CD4-positive, alpha-beta T cell treated with Interleukin-2 at 100 ng/mL for 4 hours (primary cell): Measurements from ENCODE around the gene SMYD3.

Source experiments
- DNase-seq: peaks from one replicate; pipeline ENCODE4 v3.0.0-alpha.2; 2020; ENCODE audit warnings: low spot score

Gene SMYD3

DNA sequence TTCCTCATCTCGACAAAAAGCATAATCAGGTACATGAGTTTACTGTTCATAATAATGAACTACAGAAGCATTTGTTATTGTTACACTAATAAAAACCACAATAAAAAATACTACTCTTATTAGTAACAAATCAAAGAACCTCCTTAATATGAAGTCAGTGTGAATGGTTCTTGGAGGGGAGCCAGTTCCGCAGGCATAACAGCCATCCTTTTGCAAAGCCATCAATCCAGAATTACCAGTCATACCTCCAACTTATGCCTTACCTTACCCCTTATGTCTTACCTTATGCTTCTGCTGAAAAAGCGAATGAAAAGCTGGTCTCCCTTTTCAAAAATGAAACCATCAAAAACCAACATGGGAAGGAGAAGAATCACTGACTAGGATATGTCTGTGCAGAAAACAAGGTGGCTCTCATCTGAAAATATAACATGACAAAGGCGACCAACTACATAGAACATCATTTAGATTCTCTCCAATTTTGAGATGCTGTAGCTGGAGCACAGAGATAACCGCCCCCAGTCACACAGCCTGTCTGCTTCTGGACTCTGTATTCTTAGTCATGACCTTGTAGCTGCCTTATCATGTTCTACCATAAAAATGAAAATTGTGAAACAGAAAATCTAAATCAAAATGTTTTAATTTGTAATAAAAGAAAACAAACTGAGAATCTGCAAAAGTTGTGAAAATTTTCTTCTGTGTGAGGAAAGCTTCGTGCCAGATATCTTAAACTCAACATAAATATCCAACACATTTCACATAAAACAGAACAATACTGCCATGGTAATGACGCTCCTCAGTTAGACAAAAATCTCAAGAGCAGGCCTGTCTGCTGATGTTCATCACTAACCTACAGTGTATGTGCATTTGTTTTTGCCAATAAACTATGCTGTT, 438.2 kb downstream of the SMYD3 start:
- DNase-seq: no peak

DNA sequence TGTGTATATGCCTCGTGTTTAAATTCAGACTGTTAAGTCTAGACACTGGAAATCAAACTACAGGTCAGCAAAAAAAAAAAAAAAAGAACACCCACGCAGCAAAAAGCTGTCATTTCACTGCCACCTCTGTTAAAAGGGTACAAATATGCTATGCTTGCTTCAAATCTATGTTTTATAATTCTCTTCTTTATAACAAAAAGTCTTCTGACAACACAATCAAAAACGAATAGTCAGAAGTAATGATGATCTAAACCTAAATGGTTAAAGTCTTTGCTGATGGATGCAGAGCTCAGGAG, 438.9 kb downstream of the SMYD3 start:
- DNase-seq: no peak

DNA sequence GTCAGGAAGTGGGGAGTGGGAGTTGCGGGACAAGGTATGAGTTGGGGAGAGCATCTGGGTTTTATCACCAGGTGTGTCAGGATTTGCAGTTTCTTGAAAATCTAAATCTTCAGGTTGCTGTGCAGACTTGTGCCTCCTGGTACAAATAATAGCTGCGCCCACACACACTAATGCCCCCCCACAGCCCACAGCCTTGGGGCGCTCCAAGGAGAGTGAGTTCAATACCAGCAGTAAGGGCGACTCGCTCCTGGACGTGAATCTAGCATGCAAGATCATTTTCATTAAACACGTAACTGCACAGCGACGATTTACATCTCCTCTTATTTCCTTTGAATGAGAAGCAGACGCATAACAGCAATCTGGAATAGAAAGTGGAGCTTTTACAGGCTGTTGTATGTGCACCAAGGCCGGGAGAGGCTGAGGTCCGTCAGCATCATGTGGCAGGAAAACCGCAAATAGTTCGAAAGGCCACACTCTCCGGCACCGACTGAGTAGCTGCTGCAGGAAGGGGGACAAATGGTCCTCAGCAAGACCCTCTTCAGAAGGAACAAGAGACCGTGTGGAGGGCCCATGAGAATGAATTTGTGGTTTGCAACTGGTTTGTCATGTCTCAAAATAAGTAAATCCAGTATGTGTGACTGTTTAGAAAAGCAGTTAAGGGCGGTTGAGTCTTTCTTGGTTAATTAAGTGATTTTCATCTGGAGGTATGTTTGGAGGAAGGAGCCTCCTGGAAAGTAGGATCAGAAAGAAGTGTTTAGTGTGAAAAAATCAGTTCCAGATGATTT, 439.5 kb downstream of the SMYD3 start:
- DNase-seq: no peak

DNA sequence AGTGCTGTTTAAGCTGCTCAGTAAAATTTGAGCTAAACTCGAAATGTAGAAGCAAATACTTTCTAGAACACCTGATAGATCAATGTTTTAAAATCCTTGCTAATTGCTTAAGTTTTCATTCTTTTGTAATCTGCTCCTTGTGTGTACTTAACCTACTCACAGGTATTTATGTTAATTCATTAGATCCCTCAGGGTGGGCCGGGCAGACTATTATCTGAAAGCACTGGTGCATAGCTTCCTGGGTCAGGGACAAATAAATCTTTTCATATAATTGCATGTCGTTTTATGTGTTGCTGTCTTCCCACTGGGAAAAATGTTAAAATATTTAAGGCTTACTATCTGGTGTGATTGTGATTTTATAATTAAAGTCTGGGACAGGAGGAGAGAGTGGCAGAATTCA, 440.5 kb downstream of the SMYD3 start:
- DNase-seq: no peak

DNA sequence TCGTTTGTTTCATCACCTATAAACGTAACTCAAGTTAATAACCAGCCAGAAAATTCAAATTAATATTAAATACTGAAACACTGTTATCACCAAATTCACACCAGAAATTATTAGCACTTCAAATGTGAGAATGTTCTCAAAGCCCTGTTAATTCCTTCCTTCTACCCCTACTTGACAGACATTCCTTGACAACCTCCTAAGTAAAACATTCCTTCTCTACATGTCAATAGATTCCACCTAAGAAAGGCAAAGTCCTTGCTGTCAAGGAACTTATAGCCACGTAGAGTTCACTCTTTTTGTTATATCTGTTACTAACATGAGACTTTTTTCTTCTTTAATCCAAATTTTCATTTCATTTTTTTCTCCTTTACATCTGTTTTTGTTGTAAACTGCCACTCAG, 441.5 kb downstream of the SMYD3 start:
- DNase-seq: no peak

DNA sequence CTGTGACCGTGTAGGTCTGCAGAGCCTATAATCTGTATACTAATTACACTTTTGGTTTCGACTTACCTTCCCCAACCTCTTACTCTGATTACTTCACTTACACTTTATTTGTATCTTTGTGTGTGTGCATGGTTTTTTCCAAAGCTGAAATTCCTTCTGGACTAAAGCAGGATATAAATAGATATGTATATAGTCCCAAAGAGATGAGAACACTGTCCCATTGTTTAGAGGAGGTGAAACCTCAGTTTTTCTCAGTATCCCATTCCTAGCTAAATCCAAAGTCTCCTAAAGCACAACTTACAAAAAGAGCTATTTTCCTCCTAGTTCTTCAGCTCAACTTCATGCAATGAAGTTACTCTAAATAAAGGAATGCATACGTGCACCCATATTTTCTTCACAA, 442.2 kb downstream of the SMYD3 start:
- no peak for DNase-seq

DNA sequence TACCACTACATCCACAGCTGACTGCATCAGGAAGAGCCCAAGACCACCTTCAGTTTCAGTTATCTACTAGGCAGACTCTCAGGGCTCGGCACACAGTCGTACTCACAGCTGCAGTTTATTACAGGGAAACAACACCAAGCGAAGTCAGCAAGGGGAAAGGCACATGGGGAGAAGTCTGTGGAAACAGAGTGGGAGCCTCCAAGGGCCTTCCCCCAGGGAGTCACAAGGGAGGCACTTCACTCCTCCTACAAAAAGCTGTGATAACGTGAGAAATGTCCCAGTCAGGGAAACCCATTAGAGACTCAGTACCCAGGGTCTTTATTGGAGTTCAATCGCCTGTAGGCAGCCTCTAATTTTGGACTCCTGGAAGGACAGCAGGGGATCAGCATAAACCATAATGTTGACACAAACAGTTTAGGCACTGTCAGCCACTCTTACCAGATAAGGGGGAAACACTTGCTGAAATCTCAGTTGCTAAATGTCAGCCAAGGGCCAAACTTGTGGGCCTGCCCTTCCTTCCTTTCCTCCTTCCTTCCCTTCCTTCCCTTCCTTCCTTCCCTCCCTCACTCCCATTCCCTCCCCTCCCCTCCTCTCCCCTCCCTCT, 444.0 kb downstream of the SMYD3 start:
- no peak for DNase-seq

DNA sequence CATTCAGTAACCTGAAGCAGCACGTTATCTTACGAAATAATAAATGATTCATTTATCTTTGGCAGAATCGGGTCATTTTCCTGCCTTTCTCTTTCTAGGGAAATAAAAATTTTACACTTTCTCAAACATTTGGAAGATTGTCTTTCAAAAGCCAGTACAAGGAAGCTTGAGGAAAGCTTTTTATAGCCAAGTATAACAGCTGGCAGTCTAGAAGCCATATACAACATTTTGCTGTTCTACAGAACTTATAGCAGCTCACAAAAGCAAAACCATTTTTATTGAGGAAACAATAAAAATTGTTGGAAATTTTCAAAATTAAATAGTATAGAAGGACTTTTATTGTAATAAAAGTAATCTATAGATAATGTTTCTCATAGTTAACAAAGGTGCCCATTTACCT, 448.6 kb downstream of the SMYD3 start:
- DNase-seq: no peak

DNA sequence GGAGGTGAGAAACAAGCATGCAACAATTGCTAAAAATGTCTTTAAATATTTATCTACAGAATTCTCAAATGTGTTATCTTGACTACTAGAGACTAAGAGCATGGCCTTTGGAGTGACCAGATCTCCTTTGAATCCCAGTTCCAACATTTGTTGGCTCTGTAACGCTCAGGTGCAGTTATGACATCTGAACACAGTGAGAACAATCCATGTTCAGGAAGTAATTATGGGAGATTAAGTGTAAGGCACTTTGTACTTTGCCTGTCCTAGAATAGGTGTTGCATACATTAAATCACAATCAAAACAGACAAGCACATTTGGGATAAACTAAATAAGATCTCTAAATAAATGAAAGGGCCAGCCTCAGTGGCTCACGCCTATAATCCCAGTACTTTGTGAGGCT, 454.5 kb downstream of the SMYD3 start:
- no peak for DNase-seq

DNA sequence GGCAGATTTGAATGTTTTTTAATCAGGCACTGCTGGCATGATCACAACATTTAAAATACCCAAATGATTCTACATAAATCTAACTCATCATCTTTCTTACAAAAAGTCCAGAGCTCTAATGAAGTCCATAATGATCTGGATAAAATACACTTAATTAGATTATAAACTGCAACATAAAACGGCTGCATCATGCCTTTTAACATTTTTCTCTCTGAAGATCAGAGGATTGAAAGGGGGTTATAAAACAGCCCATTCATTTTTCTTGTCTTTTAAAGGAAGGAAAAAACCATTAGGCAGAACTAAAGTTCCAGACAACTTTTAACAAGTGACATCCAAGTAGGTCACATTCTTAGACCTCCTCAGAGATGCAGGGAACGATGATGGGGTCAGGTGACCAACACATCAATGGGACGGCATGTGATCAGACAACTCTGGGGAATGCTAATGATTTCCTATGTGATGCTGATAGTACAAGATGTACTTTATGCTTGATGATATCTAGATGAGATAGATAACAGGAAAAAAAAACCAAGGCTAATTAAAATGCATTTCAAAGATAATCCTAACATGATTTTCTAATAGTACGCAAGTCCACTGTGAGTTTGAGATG, 455.1 kb downstream of the SMYD3 start:
- no peak for DNase-seq

DNA sequence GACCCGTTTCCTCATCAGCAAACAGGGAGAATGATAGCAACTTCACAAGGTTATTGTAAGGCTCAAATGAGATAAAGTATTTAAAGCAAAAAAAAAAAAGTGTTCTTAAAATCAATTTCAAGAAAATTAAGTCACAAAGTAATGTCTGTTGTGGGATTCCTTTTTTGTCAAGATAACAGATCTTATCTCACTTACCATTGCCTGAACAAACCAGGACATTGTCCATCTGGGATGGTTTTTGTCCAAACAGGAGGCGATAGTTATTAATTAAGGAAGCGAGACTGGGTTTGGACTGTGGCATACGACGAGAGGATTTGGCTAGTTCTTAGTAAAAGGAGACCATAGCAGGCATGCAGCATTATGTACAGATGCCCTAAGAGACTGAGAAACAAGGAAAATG, 458.4 kb downstream of the SMYD3 start:
- DNase-seq: no peak

DNA sequence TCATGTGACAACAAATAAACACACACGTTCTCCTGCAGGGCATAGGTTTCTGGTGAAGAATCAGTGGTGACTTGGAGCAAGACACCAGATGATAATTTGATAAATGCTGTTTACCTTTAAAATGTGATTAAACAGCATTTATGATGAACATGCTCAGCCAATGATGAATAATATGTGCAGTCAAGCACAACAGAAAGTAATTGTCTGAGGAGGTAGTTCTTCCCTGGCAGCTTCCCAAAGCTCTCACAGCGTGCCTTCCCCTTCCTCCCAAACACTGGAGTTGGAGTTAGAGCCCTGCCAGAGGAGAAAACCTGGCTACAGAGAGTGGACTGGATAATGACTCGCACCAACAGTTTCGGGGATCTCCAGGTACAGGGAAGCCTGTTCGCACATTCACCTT, 463.5 kb downstream of the SMYD3 start:
- no peak for DNase-seq

DNA sequence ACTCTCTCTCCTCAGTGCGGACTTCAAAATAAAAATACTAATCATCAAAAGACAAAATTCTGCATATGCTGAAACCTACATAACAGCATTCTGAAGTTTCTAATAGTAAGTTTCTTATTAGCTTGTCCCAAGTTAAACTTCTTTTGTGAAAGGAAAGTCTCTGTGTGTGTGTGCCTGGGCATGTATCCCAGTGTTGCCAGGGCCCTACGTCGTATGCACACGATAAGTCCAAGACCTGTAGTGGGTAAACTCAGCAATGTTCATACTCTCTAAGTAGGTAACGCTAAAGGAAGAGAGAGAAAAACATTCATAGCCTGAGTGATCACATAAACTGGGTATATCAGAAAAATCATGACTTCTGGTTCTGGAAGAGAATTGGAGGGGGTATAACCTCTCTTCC, 465.7 kb downstream of the SMYD3 start:
- no peak for DNase-seq

DNA sequence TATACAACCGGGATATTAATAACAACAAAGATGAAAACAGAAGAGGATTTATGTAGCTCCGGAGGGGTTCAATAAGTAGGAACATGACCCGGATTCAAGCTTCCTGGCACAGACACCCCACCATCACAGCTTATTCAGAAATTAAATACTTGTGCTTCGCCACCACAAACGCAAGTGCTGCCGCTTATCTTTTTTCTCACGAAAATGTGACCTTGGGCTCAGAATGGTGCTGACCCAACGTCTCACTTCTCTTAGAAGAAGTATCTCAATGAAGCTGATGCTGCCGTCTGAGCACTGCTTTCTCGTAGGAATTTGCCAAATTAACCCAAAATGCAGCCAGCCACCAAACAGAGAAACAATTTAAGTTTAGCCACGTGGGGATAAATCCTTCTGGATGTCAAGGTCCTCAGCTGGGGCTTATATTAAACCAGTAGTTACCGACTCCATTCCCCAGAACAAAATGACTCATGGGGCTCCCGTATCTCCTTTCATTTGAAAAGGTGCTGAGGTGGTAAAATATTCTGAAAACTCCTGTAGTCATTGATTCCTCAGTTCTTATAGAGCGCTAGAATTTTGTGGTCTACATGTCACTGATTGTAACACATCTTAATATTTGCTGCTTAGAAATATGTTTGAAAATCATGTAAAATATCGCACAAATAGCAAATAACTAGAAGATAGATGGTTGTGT, 466.7 kb downstream of the SMYD3 start:
- no peak for DNase-seq

DNA sequence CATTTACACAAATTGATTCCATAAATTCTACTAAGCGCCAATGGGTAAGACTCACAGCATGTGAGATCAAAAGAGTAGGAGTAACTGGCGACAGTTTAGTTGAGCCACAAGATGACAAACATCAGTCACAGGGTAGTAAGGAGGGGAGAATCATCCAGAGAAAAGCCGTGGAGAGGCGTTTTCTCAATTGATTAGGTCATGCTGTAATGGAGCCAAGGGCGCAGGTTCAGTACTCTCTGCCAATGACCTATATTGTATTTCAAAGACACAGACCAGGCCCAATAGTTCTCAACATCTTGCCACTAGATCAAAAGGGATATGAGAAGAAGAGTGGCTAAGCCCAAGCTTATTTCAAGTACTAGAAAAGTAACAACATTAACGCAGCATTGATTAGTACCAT, 467.5 kb downstream of the SMYD3 start:
- DNase-seq: no peak

DNA sequence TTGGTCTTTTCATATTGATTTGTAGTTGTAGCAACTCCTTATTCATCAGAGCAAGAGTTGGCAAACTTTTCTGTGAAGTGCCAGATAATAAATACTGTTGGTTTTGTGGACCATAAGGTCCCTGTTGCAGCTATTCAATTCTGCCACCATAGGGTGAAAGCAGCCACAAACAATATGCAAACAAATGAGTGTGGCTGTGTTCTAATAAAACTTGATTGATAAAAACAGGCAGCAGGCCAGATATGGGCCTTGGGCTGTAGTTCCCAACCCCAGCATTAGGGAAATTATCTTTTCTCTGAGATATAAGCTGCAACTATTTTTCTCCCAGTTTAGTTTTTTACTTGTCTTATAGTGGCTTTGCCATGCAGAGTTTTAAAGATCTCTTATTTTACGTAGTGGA, 469.2 kb downstream of the SMYD3 start:
- DNase-seq: no peak

DNA sequence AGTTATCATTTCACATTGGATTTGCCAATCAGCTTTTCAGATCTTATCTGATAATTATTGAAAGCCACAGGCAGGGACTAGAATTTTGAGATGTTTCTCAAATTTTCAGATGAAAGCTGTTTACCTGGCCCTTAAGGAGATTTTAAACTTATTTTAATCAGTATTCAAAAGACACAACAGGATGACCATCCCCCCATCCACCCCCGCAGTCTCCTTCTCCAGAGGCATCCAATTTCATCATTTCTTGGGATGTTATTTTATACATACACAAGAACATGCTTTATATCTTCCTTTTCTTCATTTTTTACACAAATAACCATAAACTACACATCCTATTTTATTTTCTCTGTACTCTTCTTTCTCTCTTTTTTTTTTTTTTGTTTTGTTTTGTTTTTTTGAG, 470.9 kb downstream of the SMYD3 start:
- DNase-seq: no peak

DNA sequence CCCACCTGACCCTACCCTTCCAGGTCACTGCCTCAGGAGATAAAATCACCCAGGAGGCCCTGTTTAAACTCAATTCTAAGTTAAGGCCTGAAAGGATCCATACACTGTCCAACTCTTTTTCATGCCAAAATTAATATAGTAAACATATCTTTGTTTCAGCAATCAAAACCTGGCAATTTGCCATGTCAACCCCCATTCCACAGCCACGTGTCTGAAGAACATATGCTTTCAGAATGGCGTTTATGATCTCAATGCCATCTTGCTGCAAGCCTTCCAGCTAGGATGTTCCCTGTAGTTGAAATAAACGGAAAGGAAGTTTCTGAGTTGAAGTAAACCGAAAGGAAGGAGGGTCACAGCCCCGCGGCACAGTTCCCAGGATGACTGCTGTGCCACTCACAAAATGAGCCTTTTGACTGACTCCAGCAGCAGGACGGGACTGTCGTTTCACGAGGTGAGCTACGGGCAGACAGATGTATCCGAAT, 472.0 kb downstream of the SMYD3 start:
- DNase-seq: no peak

DNA sequence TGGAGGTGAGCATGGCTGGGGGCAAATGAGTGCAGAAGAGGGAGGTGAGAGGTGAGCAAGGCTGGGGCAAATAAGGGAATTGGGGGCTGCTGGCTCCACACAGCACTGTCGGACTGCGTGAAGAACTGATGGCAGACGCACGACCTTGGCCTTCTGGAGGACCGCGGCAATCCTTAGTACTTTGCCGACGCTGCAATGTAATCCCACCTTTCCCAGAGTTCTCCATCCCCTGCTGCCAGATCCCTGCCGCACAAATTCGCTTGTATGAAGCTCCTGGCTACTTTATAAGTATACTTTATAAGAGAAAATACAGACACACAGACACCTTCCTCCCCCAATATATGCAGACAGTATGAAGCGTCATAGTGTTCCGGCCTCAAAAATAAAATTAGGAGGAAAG, 472.4 kb downstream of the SMYD3 start:
- DNase-seq: no peak

DNA sequence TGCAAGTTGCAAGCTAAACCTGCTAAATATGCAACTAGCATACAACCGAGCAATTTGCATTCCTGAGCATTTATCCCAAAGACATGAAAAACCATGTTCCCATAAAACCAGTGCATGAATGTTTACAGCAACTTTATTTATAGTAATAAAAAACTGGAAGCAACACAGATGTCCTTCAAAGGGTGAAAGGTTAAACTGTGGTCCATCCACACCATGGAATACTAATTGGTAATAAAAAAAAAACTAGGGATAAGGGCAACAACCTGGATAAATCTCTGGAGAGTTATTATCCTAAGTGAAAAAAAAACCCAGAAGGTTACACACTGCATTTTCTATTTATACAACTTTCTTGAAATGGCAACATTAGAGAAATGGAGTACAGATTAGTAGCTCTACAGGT, 474.1 kb downstream of the SMYD3 start:
- no peak for DNase-seq

DNA sequence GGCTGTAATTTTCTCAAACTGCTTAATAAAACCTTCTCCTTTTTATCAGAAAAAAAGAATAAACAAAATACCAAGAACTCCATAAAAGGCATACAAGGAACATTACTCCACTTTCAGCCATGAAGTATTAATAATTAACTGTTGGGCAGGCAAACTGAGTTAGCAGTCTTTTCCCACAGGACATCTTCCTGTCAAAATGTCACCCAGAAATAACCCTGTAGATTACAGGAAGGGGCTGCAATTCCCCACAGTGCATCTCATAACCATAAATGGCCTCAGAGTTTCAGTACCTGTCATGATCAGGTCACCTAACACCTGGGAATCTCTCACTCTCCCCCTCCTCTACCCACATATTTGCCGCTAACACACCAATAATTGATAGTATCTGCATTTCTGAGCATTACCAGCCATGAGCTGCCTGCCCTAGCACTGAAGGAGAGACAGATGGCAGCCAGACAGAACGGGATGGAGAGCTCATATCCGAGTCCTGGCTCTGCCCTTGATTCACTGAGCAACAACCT, 475.0 kb downstream of the SMYD3 start:
- DNase-seq: no peak

DNA sequence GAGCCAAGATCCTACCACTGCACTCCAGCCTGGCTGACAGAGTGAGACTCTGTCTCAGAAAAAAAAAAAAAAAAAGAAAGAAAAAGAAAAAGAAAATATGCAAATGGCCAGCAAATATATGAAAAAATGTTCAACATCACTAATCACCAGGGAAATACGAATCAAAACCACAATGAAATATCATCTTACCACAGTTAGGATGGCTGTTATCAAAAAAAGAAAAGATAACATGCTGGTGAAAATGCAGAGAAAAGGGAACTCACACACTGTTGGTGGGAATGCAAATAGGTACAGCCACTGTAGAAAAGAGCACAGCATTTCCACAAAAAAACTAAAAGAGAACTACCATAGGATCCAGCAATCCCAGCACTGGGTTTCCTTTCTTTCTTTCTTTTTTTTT, 477.5 kb downstream of the SMYD3 start:
- DNase-seq: no peak
